A204.1 (cell line): ENCODE data around the gene EPC2.
"Not testable (repeated sequence)": the region's sequence is repeated elsewhere in the genome, so short reads cannot be mapped to it uniquely, and the experiment has no call there.

Experiments
- FAIRE-seq: peaks from 2 replicates; lab custom pipeline; 2012; peaks lifted over from hg19 to GRCh38; lab: Jason Lieb, UNC

The EPC2 gene

DNA sequence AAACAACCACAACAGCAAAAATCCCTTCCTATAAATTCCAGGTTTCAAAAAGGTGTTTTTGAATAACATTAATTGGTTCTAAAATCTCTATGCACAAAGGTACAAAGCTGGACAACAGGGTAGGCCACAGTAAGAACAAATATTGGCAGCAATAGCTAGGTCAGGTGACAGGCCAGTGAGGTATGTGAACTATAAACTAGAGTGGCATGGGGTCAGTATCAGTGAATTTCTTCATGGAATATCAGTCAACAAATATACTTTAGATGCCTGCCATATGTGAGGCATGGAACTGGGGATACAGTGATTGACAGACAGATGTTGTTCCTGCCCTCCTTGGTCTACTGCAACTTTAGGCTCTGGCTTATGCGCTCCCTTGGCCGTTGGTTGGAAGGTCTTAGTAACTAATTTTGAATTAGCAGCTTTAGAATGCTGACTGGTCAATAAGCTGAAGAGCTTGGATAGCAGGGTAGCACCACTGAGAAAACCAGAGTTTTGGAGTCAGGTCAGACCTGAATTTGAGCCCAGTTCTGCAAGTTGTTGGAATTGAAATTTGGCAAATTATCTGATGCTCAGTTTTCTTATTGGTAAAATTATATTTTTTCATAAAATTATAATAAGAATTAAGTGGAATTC, 2.3 kb upstream of the EPC2 start:
- FAIRE-seq: no peak

DNA sequence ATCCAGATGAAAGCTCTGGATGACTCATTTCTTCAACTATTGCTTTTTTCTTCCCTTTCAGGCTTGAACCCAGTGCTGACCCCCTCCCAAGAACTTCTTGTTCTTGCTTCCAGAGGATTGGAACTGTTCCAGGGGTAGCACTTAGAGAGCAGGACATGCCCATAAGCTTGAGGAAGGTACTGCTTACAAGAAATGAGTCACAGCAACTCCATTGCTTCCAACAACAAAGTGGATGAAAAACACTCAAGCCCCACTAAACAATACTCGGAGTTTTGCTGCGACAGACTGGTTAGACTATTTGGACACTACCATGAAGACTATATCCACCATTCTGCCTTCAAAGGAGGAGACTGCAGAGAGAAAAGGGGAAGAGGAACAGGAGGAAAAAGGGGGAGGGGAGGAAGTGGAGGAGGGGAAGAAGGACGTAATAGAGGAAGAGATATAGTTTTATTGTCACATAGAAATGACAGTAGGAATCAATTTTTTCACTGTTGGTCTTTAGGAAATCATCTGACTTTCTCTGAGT, 1.6 kb upstream of the EPC2 start:
- no peak for FAIRE-seq

DNA sequence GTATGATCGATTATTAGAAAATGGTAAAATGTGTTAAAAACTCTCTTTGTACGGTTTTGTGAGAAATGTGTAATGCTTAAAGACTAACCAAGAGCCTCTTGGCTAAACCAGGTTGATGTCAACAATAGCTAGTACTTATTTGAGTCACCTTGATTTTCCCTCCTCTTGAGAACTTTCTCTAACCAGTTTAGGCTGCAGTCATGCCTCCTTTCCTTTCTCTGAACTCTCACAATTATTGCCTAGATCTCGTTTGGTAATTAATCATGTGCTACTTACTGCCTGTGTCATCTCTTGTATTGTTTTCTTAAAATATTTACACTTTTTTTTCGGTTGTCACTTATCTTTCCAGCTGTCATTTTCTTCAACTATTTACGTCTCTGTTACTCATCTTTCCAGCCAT, 1.1 kb upstream of the EPC2 start:
- FAIRE-seq: no peak

DNA sequence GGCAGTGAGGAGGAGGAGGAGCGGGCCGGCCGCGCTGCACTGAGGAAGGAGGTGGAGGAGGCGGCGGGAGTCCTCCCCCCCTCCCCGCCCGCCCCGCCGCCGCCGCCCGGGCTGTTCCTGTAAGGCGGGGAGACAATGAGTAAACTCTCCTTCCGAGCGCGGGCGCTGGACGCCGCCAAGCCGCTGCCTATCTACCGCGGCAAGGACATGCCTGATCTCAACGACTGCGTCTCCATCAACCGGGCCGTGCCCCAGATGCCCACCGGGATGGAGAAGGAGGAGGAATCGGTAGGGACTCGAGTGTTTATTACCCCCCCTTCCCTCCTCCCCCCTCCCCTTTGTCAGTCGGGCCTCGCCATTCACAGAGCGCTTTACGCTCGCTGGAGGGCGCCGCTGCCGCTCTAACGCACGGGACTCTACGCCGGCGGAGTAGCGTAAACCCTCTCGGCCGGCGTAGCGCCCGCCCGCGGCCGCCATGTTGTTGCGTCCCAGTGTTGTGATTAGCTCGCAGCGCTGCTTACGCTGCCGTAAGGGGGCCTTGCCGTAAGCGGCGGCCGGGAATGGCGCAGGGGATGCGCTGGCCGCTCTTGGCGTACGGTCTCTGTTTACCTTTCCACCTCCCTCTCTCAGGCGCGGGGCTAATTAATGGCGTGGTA, 460 bp downstream of the EPC2 start:
- peak; percentile 87 for FAIRE-seq

DNA sequence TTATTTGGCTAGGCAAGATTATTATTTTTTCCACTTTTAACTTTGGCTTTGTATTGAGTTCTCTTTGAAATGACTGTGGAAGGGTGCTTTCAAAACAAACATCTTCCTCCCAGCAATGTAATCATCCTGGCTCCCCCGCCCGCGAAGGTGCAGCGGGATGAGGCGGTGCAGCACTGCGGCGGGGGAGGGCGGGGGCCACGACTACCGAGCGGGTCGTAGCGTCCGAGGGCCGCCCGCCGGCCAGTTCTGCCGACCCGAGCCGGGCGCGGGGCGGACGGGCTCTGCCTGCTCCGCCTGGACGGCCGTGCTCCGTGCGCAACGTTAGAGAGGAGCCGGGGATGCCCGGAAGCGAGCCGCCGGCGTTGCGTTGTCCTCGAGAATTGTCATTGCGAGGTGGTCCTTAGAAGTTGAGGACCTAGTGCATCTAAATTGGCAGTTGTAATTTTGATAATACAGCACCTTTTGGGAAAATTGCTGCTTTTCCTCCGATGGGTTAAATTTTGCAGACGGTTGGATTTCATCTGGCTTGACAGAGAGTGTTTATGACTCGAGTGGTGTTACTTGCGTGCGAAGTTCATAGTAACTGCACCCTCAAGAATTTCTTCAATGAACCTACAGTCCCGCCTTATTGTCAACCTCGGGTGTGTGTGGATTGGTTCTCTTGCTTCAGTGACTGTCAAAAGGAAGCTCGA, 1.1 kb downstream of the EPC2 start:
- FAIRE-seq: no peak

DNA sequence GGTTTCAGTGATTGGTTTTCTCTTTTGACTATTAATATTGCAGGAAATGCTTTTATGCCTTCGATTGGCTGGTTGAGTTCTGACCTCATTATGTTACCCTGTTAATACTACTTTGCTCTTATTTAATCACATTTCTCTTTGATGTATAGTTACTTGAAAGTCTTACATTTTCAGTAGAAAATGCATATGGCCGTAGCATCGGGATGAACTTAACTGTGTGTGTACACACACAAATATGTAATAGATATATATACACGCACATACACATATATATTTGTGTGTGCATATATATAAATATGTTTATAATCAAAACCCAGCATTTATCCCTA, 1.6 kb downstream of the EPC2 start:
- peak; percentile 83 for FAIRE-seq

DNA sequence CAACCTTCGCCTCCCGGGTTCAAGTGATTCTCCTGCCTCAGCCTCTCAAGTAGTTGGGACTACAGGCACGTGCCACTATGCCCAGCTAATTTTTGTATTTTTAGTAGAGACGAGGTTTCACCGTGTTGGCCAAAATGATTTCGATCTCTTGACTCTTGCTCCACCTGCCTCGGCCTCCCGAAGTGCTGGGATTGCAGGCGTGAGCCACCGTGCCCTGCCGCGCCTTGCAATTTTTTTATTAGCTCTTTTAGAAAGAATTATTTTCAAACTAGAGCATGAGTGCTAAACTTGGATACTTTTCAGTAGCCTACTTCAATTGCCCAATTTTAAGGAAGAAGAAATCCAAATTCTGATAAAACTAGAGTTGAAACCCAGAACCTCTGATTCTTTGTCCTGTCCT, 3.2 kb downstream of the EPC2 start:
- FAIRE-seq: not testable (repeated sequence)

DNA sequence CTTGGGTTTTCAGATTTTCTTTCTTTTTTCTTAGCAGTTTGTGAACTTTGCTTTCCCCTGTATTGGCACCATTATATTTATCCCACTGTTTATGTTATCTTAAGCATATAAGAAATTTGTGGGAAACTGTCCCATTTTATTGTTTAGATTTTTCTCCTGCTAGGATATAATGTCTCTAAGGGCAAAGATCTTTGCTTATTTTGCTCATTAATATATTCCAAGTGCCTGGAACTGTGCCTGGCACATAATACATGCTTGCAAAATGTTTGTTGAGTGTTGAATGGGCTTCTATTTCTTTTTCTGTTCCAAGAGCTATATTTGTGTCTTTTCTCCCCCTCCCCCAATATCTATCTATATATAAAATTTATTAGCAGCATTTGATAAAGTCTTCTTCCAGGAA, 5.4 kb downstream of the EPC2 start:
- no peak for FAIRE-seq

DNA sequence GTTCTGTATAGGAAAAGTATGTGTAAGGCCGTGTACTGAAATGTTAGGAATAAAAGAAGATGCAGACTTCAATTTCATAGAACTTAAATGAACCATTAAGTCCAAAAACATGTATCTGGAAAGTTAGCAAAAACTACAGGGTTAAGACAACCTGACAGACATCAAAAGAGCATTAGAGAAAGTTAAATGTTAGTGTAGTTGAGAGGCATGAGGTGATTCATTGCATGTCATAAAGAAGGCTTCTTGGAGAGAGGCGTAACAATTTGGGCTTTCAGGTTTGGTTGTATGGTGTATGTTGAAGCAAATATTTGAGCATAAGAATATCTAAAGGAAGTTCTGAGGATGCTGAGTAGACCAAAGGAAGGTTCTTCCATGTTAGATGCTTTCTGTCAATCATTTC, 6.3 kb downstream of the EPC2 start:
- no peak for FAIRE-seq

DNA sequence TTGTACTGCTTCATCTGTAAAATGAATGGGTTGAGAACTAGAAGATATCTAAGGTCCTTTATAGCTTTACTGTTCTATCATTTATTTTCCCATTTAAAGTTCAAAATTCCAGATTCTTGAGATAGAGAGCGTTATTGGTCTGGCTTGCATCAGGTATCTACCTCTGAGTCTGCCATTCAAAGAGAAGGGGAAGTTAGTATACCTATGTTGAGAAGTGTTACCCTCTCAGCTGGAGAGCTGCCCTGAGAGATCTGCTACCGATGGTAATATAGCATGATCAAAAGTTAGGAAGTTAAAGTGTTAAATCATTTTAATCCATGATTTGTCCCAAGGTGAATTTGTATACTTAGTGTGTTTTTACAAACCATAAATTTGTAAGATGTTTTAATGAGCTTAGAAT, 7.4 kb downstream of the EPC2 start:
- FAIRE-seq: no peak

DNA sequence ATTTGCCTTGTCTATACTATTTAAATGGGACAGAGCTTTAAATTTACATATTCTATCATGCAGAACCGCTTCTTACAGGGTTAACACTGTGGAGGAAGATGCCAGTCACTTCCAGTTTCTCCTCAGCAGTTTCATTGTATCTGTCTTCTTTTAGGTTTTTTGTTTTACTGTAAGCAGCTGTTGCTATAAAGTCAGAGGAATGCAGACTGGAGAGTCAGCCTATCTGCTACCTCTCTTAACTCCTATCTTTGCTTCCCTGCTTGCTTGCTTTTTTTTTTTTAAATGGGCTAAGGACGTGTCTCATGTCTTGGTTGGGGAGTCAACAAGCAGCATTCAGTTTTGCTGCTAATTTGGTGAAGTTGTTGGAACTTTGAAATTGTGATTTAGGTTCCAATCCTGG, 8.9 kb downstream of the EPC2 start:
- no peak for FAIRE-seq

DNA sequence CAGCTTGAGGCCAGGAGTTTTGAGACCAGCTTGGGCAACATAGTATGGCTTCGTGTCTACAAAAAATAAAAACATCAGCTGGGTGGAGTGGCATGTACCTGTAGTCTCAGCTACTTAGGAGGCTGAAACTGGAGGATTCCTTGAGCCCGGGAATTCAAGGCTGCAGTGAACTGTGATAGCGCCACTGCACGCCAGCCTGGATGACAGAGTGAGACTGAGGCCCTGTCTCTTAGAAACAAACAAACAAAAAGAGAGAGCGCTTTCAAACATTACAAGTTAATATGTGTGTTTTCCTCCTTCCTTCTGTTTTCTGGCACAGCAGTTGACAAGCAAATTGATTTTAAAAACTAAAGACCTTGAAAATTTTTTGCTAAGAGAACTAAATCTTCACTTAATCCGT, 9.9 kb downstream of the EPC2 start:
- FAIRE-seq: no peak

DNA sequence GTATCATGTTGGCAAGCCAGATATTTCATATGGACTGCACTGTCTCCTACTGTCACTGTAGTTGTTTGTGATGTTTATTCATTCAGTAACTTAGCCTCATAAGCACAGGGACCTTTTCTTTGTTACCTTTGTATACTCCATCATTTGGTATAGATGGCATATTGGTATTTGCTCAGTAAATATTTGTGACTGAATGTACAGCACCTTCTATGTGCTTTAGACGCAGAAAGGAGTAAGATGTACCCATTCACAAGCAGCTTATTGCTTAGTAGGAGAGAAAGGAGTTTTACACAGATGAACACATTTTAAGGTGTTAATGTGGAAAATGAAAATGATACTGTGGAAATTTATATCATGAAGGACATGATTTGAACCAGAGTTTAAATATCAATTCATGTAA, 12.0 kb downstream of the EPC2 start:
- FAIRE-seq: no peak

DNA sequence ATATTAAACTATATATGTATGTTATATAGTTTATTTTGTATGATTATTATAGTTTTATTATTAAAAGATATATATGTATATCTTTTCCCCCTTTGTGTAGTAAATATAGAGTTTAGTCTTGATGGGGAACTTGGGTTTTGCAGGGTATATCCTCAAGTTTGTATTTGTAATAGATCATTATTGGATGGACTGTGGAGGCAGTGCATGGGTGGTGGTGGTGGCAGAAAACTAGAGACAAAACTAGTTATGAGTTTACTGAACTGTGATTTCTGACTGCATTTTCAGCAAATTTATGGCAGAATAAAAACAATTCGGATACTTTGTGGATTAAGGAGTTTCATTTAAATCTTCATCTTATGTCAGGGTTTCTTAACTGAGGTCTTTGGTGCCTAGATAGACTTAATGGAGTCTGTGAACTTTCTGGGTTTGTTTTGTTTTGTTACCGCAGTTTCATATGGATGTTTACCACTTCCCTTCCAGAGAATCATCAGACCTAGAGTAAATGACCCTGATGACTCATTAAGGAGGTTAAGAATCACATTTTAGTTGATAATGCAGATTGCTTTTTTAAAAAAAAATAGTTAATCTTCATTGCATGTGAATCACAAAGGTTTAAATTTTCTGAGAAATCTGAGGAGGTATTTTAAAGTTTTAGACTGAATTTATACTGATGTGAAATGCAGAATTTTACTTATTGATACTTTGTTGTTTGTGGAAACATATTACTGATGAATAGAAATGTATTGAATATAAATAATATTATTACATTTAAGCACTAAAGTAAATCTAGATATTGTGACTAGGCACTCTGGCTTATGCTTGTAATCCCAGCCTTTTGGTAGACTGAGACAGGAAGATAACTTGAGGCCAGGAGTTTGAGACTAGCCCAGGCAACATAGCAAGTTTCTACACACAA, 14.5 kb downstream of the EPC2 start:
- FAIRE-seq: no peak

DNA sequence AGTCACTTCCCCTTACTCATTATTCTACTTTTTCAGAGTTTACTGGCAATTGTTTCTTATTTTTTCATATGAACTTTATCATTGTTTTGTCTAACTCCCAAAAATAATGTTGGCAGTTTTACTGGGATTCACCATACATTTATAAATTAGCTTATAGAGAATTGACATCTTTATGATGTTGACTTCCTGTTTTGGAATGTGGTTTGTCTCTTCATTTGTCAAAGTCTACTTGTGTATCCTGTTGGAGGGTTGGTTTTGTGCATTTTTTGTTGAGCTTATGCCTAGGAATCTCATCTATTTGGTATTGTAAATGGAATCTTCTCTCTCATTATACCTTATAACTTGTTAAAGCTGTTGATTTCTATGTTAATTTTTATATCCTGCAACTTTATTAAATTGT, 16.4 kb downstream of the EPC2 start:
- no peak for FAIRE-seq

DNA sequence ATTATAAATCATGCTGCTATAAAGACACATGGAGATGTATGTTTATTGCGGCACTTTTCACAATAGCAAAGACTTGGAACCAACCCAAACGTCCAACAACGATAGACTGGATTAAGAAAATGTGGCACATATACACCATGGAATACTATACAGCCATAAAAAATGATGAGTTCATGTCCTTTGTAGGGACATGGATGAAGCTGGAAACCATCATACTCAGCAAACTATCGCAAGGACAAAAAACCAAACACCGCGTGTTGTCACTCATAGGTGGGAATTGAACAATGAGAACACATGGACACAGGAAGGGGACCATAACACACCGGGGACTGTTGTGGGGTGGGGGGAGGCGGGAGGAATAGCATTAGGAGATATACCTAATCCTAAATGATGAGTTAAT, 17.8 kb downstream of the EPC2 start:
- not testable (repeated sequence) for FAIRE-seq

DNA sequence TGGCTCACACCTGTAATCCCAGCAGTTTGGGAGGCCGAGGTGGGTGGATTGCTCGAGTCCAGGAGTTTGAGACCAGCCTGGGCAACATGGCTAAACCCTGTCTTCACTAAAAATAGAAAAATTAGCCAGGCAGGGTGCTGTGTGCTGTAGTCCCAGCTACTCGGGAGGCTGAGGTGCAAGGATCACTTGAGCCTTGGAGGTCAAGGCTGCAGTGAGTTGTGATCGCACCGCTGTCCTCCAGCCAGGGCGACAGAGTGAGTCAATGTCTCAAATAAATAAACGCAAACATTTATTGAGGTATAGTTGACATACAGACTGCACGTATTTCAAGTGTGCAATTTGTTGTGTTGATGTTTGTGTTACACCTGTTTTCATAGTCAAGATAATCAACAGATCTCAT, 19.7 kb downstream of the EPC2 start:
- no peak for FAIRE-seq

DNA sequence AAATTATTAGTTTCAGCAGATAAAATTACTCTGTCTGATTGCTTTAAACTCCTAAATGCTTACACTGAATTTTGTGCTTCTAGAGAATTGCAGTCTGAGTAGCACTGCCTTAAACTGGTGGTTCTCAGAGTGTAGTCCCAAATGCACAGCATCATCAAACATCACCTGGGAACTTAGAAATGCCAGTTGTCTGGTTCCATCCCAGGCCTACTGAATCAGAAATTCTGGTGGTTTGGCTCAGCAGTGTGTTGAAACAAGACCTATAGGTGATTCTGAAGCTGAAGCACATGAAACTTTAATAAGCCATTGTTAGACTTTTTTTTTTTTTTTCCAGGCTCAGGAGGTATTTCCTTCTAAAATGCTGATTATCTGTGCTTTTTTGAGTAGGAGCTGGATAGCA, 22.0 kb downstream of the EPC2 start:
- FAIRE-seq: no peak

DNA sequence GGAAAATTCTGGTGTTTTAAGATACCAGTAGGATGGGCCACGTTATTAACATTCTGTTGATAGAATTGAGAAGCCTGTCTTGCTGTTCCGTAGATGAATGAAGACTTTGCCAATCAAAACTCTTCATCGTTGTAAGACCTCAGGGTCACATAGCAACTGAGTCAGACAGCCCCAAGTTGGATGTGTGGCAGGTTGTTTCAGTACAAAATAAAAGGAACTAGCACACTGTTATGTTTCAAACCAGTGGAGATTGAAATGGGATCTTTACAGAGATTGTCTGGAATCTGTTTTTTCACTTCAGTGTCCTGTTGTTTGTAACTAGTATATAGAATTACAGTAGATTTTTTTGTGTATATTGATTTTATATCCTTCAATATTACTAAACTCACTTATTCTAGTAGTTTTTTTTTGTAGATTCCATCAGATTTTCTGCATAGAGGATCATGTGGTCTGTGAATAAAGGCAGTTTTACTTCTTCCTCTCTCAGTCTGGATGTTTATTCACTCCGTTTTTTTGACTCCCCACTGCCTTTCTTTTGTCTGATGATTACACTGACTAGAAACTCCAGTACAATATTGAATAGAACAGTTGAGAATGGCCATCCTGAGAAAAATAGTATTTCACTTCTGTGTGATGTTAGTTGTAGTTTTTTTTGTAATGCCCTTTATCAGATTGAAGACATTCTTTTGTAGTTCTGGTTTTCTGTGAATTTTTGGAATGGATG, 22.7 kb downstream of the EPC2 start:
- FAIRE-seq: no peak

DNA sequence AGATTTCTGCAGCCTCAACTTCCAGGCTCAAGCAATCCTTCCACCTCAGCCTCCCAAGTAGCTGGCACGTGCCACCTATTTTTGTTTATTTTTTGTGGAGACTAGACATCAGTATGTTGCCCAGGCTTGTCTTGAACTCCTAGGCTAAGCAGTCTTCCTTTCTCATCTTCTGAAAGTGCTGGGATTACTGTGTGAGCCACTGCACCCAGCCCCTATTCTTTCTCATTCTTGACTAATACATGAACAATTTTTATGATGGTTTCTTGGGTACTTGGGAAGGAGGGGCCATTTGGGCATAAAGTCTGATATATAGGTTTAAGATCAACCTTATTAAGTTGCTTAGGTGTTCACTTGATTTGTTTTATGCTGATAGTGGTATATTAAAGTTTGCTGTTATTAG, 26.2 kb downstream of the EPC2 start:
- FAIRE-seq: no peak

DNA sequence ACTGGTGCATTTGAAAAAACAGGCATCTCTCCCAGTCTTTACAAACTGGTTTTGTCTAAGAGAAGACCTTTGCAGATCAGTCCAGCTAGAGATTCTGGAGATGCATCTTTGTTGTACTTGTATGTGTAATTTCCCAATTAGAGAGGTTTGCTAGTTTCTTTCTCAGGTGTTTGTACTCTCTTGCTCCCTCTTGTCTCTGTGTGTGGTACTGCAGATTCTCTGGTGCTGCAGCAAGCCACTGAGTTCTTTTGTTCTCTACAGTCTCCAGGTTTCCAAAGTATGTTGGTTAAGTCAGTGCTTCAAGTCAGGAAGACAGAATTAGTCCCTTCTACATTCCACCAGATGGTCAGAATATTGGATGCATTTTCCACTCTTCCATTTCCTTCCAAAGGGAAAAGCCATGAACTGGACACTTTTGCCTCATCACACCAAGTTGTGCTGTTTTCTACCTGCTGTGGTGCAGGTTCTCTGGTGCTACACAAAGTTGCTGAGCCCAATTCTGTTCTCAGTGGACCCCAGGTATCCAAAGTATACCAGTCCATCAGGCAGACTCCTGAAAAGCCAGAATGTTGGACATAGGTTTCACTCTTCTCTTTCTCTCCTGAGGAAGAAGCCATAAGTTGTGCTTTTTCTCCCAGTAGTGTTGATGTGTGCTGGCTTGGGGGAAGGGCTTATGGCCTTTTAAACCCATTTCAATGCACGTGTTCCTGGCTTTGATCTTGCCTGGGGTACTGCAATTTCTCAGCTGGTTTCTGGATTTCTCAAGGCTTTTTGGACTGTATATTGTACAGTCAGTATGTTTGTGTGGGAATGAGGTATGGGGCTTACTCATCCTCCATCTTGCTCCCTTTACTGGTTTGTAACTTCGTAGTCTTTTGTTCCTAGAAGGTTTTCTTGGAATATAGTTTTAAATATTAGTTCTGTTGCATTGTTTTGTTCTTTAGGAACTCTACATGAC, 29.8 kb downstream of the EPC2 start:
- FAIRE-seq: no peak
